HCT116 (cell line): Measurements from ENCODE around the gene PJA2. TPM values are rescaled to one million over a fixed set of nuclear protein-coding genes. Genes with fewer than 3 reads are reported as not detected.

Experiments
- ATAC-seq: fragments of 200-7000 bp; cut with Tn5 transposase; 2 replicates; pipeline ENCODE4 v1.9.1; 2020; ENCODE audit warnings: mild to moderate bottlenecking, moderate library complexity
- BruUV-seq: library from RNA; stranded (reverse); fragments of 400-500 nt; replicated peaks from 2 replicates; lab custom pipeline; 2021; lab: Mats Ljungman, UMichigan
- CTCF ChIA-PET: fragments of 300-600 bp; sonication (Branson Sonifier 250); formaldehyde crosslinking; loops from one replicate; lab custom pipeline; 2021; ENCODE audit warnings: antibody characterized with exemption; lab: Charles Lee
- POLR2A ChIA-PET: fragments of 300-600, 350-600 bp; sonication (Branson Sonifier 250); formaldehyde crosslinking; loops from one replicate; lab custom pipeline; 2021; ENCODE audit warnings: antibody characterized with exemption; lab: Charles Lee
- RAD21 ChIA-PET, 2 experiments: fragments of 300-600 bp; sonication (Branson Sonifier 250); formaldehyde crosslinking; loops; one replicate each; lab custom pipeline; 2023; ENCODE audit warnings: low total read pairs in 2 of 2; ENCODE audit not compliant: uncharacterized antibody in 2 of 2, unreplicated experiment in 2 of 2, low non-redundant PET in 1 of 2; lab: Charles Lee
- DNase-seq: peaks from one replicate; pipeline ENCODE4 v3.0.0-alpha.2; 2010; ENCODE audit warnings: low read depth, low spot score
- H2AFZ ChIP-seq: fragments of 200-600 bp; shearing (Covaris generic), sonication (generic); 2 replicates; pipeline ENCODE4 v1.6.1; 2017; ENCODE audit warnings: low read depth, mixed run types, mixed read lengths, antibody characterized with exemption, low read length; ENCODE audit not compliant: poor library complexity, severe bottlenecking
- H3K27ac ChIP-seq: 2 replicates; pipeline ENCODE4 v1.5.1; 2012; ENCODE audit warnings: low read depth, low read length
- H3K27me3 ChIP-seq: fragments of 200-600 bp; sonication (generic); 2 replicates; pipeline ENCODE4 v1.6.1; 2016; ENCODE audit warnings: mixed run types, low read length, mixed read lengths; ENCODE audit not compliant: insufficient read depth
- H3K36me3 ChIP-seq, 2 experiments: fragments of 200-500 bp in 1 of 2; fragments of 200-600 bp in 1 of 2; sonication (Bioruptor generic) in 1 of 2; sonication (generic) in 1 of 2; 2 replicates each; pipeline versions ENCODE4 v1.5.1 to v1.6.1; 2014 to 2016; ENCODE audit warnings: low read length in 2 of 2, inconsistent platforms in 1 of 2, mixed read lengths in 1 of 2, mixed run types in 1 of 2; ENCODE audit not compliant: insufficient read depth in 2 of 2, control insufficient read depth in 1 of 2
- H3K4me1 ChIP-seq, 2 experiments: fragments of 200-600 bp in 1 of 2; sonication (generic) in 1 of 2; 2 replicates each; pipeline versions ENCODE4 v1.5.1 to v1.6.1; 2012 to 2017; ENCODE audit warnings: low read length in 2 of 2, inconsistent platforms in 1 of 2, mild to moderate bottlenecking in 1 of 2, mixed read lengths in 1 of 2, mixed run types in 1 of 2, moderate library complexity in 1 of 2; ENCODE audit not compliant: insufficient read depth in 2 of 2, control insufficient read depth in 1 of 2
- H3K4me2 ChIP-seq: fragments of 200-600 bp; sonication (generic); 2 replicates; pipeline ENCODE4 v1.6.1; 2017; ENCODE audit warnings: mixed run types, low read length, mixed read lengths
- H3K4me3 ChIP-seq, 2 experiments: fragments of 200-600 bp in 1 of 2; sonication (generic) in 1 of 2; replicated peaks in 1 of 2; 2 replicates each; pipeline ENCODE4 v1.5.1; 2011 to 2016; ENCODE audit warnings: low read length in 2 of 2, control low read depth in 1 of 2, low read depth in 1 of 2, mild to moderate bottlenecking in 1 of 2, mixed read lengths in 1 of 2, mixed run types in 1 of 2
- H3K79me2 ChIP-seq: fragments of 200-600 bp; sonication (generic); 2 replicates; pipeline ENCODE4 v1.6.1; 2017; ENCODE audit warnings: mild to moderate bottlenecking, mixed run types, low read length, moderate library complexity, mixed read lengths; ENCODE audit not compliant: insufficient read depth
- H3K9ac ChIP-seq: fragments of 200-600 bp; sonication (generic); 2 replicates; pipeline ENCODE4 v1.6.1; 2016; ENCODE audit warnings: low read length, mixed read lengths
- H3K9me2 ChIP-seq: fragments of 200-600 bp; sonication (generic), shearing (Covaris generic); 2 replicates; pipeline ENCODE4 v1.6.1; 2017; ENCODE audit warnings: mixed run types, mild to moderate bottlenecking, moderate library complexity; ENCODE audit not compliant: insufficient read depth
- H3K9me3 ChIP-seq, 2 experiments: fragments of 200-500 bp in 1 of 2; fragments of 200-600 bp in 1 of 2; sonication (Bioruptor generic) in 1 of 2; sonication (generic) in 1 of 2; 2 replicates each; pipeline ENCODE4 v1.6.1; 2014 to 2017; ENCODE audit warnings: low read length in 2 of 2, mixed read lengths in 2 of 2, inconsistent platforms in 1 of 2, low read depth in 1 of 2, mild to moderate bottlenecking in 1 of 2, mixed run types in 1 of 2, moderate library complexity in 1 of 2; ENCODE audit not compliant: control insufficient read depth in 1 of 2, insufficient read depth in 1 of 2
- H4K20me1 ChIP-seq: fragments of 200-600 bp; sonication (generic), shearing (Covaris generic); 2 replicates; pipeline ENCODE4 v1.6.1; 2017; ENCODE audit warnings: mixed run types, mild to moderate bottlenecking, moderate library complexity; ENCODE audit not compliant: insufficient read depth
- EZH2 ChIP-seq: fragments of 200-600 bp; sonication (generic); IDR thresholded peaks from 2 replicates; pipeline ENCODE4 v1.6.1; 2017; ENCODE audit warnings: antibody characterized with exemption, mixed run types
- JUND ChIP-seq: IDR thresholded peaks from 2 replicates; pipeline ENCODE4 v1.6.1; 2012
- SRF ChIP-seq: IDR thresholded peaks from 2 replicates; pipeline ENCODE4 v1.6.1; 2012; ENCODE audit warnings: low read depth
- intact Hi-C: fragments of 100-400 bp; cut with micrococcal nuclease; formaldehyde crosslinking; loops from 2 replicates; pipeline ENCODE4 v1.10.0; 2022
- total RNA-seq: library from RNA; stranded (reverse); gene quantifications from one replicate; pipeline ENCODE4 v1.2.1, GENCODE V29; 2021; ENCODE audit not compliant: unreplicated experiment
- TF ChIP-seq, protein P1 (sequence below), 3 experiments: fragments of 200-600 bp in 1 of 3; sonication (generic) in 1 of 3; IDR thresholded peaks in 2 of 3; conservative IDR thresholded peaks in 1 of 3; 2 replicates each; pipeline ENCODE4 v1.5.1; 2012 to 2017; ENCODE audit warnings: low read depth in 2 of 3, low read length in 2 of 3, antibody characterized with exemption in 1 of 3, borderline replicate concordance in 1 of 3, control low read depth in 1 of 3, mild to moderate bottlenecking in 1 of 3, mixed read lengths in 1 of 3, mixed run types in 1 of 3, moderate library complexity in 1 of 3; ENCODE audit not compliant: insufficient read depth in 1 of 3
- TF ChIP-seq, protein P2 (sequence below): IDR thresholded peaks from 2 replicates; pipeline ENCODE4 v1.6.1; 2012

Gene PJA2
- total RNA-seq, 1 experiment from 2014 or later, result 38.4 TPM

DNA sequence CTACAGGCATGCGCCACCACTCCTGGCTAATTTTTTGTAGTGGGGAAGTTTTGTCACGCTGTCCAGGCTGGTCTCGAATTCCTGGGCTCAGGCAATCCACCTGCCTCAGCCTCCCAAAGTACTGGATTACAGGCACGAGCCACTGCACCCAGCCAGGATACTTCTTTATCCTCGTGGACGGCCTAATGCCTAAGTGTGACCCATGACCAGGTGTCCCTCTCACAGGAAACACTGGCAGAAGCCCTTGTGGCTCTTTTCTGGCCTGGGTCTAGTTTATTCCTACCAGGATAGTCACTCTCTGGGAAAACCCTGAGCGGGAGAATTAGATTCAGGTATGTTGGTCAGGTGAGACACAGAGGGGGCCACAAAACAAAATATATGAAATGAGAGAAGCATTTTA is 90.4 kb downstream of the PJA2 start:
- ATAC-seq, result no peak
- no peaks in the 10 kb centered on the region for H3K27me3 ChIP-seq
- intact Hi-C loops, result no loop called here
- peaks cover 0 to 7% of the 10 kb centered on the region in 2 experiments; a peak in 2 of 4 replicates for H3K4me1 ChIP-seq
- POLR2A ChIA-PET, result no interaction called here
- H3K36me3 ChIP-seq, result no peaks in the 10 kb centered on the region
- no peak overlapping the region for H3K4me3 ChIP-seq
- BruUV-seq, result no TSS peak
- TF ChIP-seq, protein P1, sequence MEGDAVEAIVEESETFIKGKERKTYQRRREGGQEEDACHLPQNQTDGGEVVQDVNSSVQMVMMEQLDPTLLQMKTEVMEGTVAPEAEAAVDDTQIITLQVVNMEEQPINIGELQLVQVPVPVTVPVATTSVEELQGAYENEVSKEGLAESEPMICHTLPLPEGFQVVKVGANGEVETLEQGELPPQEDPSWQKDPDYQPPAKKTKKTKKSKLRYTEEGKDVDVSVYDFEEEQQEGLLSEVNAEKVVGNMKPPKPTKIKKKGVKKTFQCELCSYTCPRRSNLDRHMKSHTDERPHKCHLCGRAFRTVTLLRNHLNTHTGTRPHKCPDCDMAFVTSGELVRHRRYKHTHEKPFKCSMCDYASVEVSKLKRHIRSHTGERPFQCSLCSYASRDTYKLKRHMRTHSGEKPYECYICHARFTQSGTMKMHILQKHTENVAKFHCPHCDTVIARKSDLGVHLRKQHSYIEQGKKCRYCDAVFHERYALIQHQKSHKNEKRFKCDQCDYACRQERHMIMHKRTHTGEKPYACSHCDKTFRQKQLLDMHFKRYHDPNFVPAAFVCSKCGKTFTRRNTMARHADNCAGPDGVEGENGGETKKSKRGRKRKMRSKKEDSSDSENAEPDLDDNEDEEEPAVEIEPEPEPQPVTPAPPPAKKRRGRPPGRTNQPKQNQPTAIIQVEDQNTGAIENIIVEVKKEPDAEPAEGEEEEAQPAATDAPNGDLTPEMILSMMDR (IDR thresholded peaks at IDR 0.05 in 2 of 3, conservative IDR thresholded peaks at IDR 0.05 in 1 of 3; ENCODE audit: borderline replicate concordance in 1 of 3, insufficient read depth in 1 of 3, low read depth in 2 of 3, low read length in 2 of 3), result no peak
- TF ChIP-seq JUND, result no peak
- TF ChIP-seq EZH2, result no peak
- TF ChIP-seq, all 23 proteins: peak for 0
- H3K4me2 ChIP-seq, result no peak overlapping the region
- RAD21 ChIA-PET, result no interaction called here
- H3K9me2 ChIP-seq, result no peaks in the 10 kb centered on the region
- DNase-seq, result no peak
- no peaks in the 10 kb centered on the region for H3K79me2 ChIP-seq
- H3K9ac ChIP-seq, result no peak overlapping the region
- no peak overlapping the region for H2AFZ ChIP-seq
- H3K27ac ChIP-seq, result no peak overlapping the region
- H4K20me1 ChIP-seq, result no peaks in the 10 kb centered on the region
- no peaks in the 10 kb centered on the region for H3K9me3 ChIP-seq
- CTCF ChIA-PET, result no interaction called here

DNA sequence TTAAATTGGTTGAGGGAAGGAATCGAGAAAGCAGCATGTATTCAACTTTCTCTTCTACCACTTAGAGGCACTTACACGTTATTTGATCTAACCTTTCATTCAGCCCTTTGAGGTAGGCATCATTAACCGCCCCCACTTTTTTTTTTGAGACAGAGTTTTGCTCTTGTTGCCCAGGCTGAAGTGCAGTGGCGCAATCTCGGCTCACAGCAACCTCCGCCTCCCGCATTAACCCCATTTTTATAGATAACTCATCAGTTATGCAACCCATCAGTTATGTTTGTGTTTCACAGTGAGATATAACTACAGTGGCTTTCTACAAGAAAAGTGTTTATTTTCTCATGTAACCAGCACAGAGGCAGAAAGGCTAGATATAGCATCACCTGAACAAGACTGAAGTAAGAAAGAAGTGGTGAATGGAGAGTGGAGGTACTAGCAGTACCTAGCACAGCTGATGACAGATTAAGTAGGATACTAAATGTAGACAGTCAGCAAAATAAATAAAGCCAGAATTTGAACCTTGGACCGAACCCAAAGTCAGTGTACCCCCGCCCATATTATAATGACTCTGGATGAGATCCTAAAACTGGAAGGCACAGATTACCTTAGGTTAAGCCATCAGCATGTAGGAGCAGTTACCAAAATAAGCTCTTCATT is 91.2 kb downstream of the PJA2 start:
- ATAC-seq, result no peak
- ChIA-PET RAD21 (no interaction called here), CTCF (no interaction called here), POLR2A (no interaction called here)
- no peak overlapping the region for H3K4me3 ChIP-seq
- no peak overlapping the region for H3K4me2 ChIP-seq
- no peaks in the 10 kb centered on the region for H3K27me3 ChIP-seq
- H3K36me3 ChIP-seq, result no peaks in the 10 kb centered on the region
- H3K79me2 ChIP-seq, result no peaks in the 10 kb centered on the region
- peaks cover 0 to 7% of the 10 kb centered on the region in 2 experiments; a peak in 2 of 4 replicates for H3K4me1 ChIP-seq
- no peaks in the 10 kb centered on the region for H3K9me3 ChIP-seq
- no peak for TF ChIP-seq SRF
- TF ChIP-seq, protein P2, sequence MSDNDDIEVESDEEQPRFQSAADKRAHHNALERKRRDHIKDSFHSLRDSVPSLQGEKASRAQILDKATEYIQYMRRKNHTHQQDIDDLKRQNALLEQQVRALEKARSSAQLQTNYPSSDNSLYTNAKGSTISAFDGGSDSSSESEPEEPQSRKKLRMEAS, result no peak
- no peaks in the 10 kb centered on the region for H4K20me1 ChIP-seq
- BruUV-seq, result no TSS peak
- no peak for DNase-seq
- H3K9ac ChIP-seq, result no peak overlapping the region
- intact Hi-C loops, result no loop called here
- H2AFZ ChIP-seq, result no peak overlapping the region
- H3K9me2 ChIP-seq, result no peaks in the 10 kb centered on the region
- no peak overlapping the region for H3K27ac ChIP-seq
